ENCODE results near the gene NIPA2.

GRCh38 chr15:22819651-22820050 lies 18.8 kb upstream of the NIPA2 start:
- TF ChIP-seq CTCF (IDR thresholded peaks at IDR 0.05) (no peak), POLR2A (IDR thresholded peaks at IDR 0.05; ENCODE audit: low read depth) (no peak)
